ENCODE measurements around the gene KCNAB1.
"Not testable (repeated sequence)": the region's sequence is repeated elsewhere in the genome, so short reads cannot be mapped to it uniquely, and the experiment has no call there.

The KCNAB1 gene

GRCh38 chr3:156135921-156136638 is 15.7 kb downstream of the KCNAB1 start:
- in situ Hi-C loops (cut with MboI; ENCODE audit: low sequenced_read_pairs) = no loop called here

- in situ Hi-C loops (cut with MboI; ENCODE audit: low sequenced_read_pairs) = not testable (repeated sequence)
These were observed 17.0 kb downstream of the KCNAB1 start for GRCh38 chr3:156137397-156137796.

GRCh38 chr3:156140001-156140595 is 19.7 kb downstream of the KCNAB1 start:
- in situ Hi-C loops (cut with MboI; ENCODE audit: low sequenced_read_pairs) = no loop called here

GRCh38 chr3:156142702-156143101 is 22.3 kb downstream of the KCNAB1 start:
- in situ Hi-C loops (cut with MboI; ENCODE audit: low sequenced_read_pairs) = no loop called here

- in situ Hi-C loops (cut with MboI; ENCODE audit: low sequenced_read_pairs) = no loop called here
These were observed 22.8 kb downstream of the KCNAB1 start for GRCh38 chr3:156143136-156143535.

- in situ Hi-C loops (cut with MboI; ENCODE audit: low sequenced_read_pairs) = no loop called here
These were observed 23.7 kb downstream of the KCNAB1 start for GRCh38 chr3:156144060-156144459.

GRCh38 chr3:156145866-156146265 is 25.5 kb downstream of the KCNAB1 start:
- in situ Hi-C loops (cut with MboI; ENCODE audit: low sequenced_read_pairs) = no loop called here

- in situ Hi-C loops (cut with MboI; ENCODE audit: low sequenced_read_pairs) = no loop called here
These were observed 28.1 kb downstream of the KCNAB1 start for GRCh38 chr3:156148345-156148945.

GRCh38 chr3:156148946-156149381 is 28.6 kb downstream of the KCNAB1 start:
- in situ Hi-C loops (cut with MboI; ENCODE audit: low sequenced_read_pairs) = no loop called here

GRCh38 chr3:156149876-156150275 is 29.5 kb downstream of the KCNAB1 start:
- in situ Hi-C loops (cut with MboI; ENCODE audit: low sequenced_read_pairs) = no loop called here

GRCh38 chr3:156150434-156151066 is 30.2 kb downstream of the KCNAB1 start:
- in situ Hi-C loops (cut with MboI; ENCODE audit: low sequenced_read_pairs) = no loop called here

- in situ Hi-C loops (cut with MboI; ENCODE audit: low sequenced_read_pairs) = no loop called here
These were observed 31.5 kb downstream of the KCNAB1 start for GRCh38 chr3:156151824-156152428.

GRCh38 chr3:156158656-156159295 is 38.4 kb downstream of the KCNAB1 start:
- in situ Hi-C loops (cut with MboI; ENCODE audit: low sequenced_read_pairs) = no loop called here

GRCh38 chr3:156160647-156161046 is 40.3 kb downstream of the KCNAB1 start:
- in situ Hi-C loops (cut with MboI; ENCODE audit: low sequenced_read_pairs) = no loop called here

GRCh38 chr3:156161172-156161571 is 40.8 kb downstream of the KCNAB1 start:
- in situ Hi-C loops (cut with MboI; ENCODE audit: low sequenced_read_pairs) = no loop called here

GRCh38 chr3:156163848-156164247 is 43.5 kb downstream of the KCNAB1 start:
- in situ Hi-C loops (cut with MboI; ENCODE audit: low sequenced_read_pairs) = no loop called here

GRCh38 chr3:156166808-156167207 is 46.4 kb downstream of the KCNAB1 start:
- in situ Hi-C loops (cut with MboI; ENCODE audit: low sequenced_read_pairs) = no loop called here

- in situ Hi-C loops (cut with MboI; ENCODE audit: low sequenced_read_pairs) = no loop called here
These were observed 50.2 kb downstream of the KCNAB1 start for GRCh38 chr3:156170571-156170970.

- in situ Hi-C loops (cut with MboI; ENCODE audit: low sequenced_read_pairs) = no loop called here
These were observed 51.2 kb downstream of the KCNAB1 start for GRCh38 chr3:156171281-156172267.

- in situ Hi-C loops (cut with MboI; ENCODE audit: low sequenced_read_pairs) = no loop called here
These were observed 52.2 kb downstream of the KCNAB1 start for GRCh38 chr3:156172536-156172935.

Data from hTERT RPE-1 (cell line).